Parathyroid adenoma (tissue), 2 donors: ENCODE results near the gene RAE1.

Source experiments
- H2AFZ ChIP-seq: fragments of 300-600 bp; sonication (generic); one replicate; pipeline ENCODE4 v1.7.0; 2017; ENCODE audit warnings: antibody characterized with exemption, mild to moderate bottlenecking
- H3K27ac ChIP-seq: fragments of 300-600 bp; sonication (generic); one replicate; pipeline ENCODE4 v1.7.0; 2017
- H3K27me3 ChIP-seq: fragments of 300-600 bp; sonication (generic); one replicate; pipeline ENCODE4 v1.7.0; 2017; ENCODE audit warnings: low read length; ENCODE audit not compliant: control insufficient read depth, insufficient read depth
- H3K36me3 ChIP-seq: fragments of 300-600 bp; sonication (generic); one replicate; pipeline ENCODE4 v1.7.0; 2017; ENCODE audit warnings: low read length; ENCODE audit not compliant: control insufficient read depth, insufficient read depth
- H3K4me1 ChIP-seq: fragments of 300-600 bp; sonication (generic); one replicate; pipeline ENCODE4 v1.7.0; 2017; ENCODE audit warnings: control low read depth
- H3K4me2 ChIP-seq: fragments of 300-600 bp; sonication (generic); one replicate; pipeline ENCODE4 v1.7.0; 2017; ENCODE audit warnings: low read length
- H3K4me3 ChIP-seq: fragments of 300-600 bp; sonication (generic); one replicate; pipeline ENCODE4 v1.7.0; 2017; ENCODE audit warnings: low read depth, low read length
- H3K79me2 ChIP-seq: fragments of 300-600 bp; sonication (generic); one replicate; pipeline ENCODE4 v1.7.0; 2017; ENCODE audit warnings: control low read depth
- H3K9ac ChIP-seq: fragments of 300-600 bp; sonication (generic); one replicate; pipeline ENCODE4 v1.7.0; 2017; ENCODE audit warnings: mild to moderate bottlenecking
- H3K9me3 ChIP-seq: fragments of 300-600 bp; sonication (generic); one replicate; pipeline ENCODE4 v1.7.0; 2017; ENCODE audit warnings: low read length; ENCODE audit not compliant: control insufficient read depth
- CTCF ChIP-seq: fragments of 300-600 bp; sonication (generic); IDR thresholded peaks from one replicate; pipeline ENCODE4 v1.7.0; 2017; ENCODE audit warnings: antibody characterized with exemption, mild to moderate bottlenecking
- donor health status: primary hyperparathyroidism.

RAE1 gene

GRCh38 chr20:57410924-57411323 lies 59.9 kb downstream of the RAE1 start:
- H3K4me2 ChIP-seq: no peak overlapping the region
- H3K27ac ChIP-seq: no peak overlapping the region
- no peaks in the 10 kb centered on the region for H3K79me2 ChIP-seq
- no peaks in the 10 kb centered on the region for H3K27me3 ChIP-seq
- no peak overlapping the region for H3K4me3 ChIP-seq
- H2AFZ ChIP-seq: no peak overlapping the region
- H3K9ac ChIP-seq: no peak overlapping the region
- TF ChIP-seq CTCF: no peak
- no peaks in the 10 kb centered on the region for H3K4me1 ChIP-seq
- no peaks in the 10 kb centered on the region for H3K9me3 ChIP-seq
- H3K36me3 ChIP-seq: no peaks in the 10 kb centered on the region

- H3K27ac ChIP-seq: no peak overlapping the region
- no peak overlapping the region for H2AFZ ChIP-seq
- no peaks in the 10 kb centered on the region for H3K9me3 ChIP-seq
- H3K36me3 ChIP-seq: no peaks in the 10 kb centered on the region
- H3K4me3 ChIP-seq: no peak overlapping the region
- no peak overlapping the region for H3K4me2 ChIP-seq
- H3K4me1 ChIP-seq: no peaks in the 10 kb centered on the region
- no peak for TF ChIP-seq CTCF
- no peak overlapping the region for H3K9ac ChIP-seq
- no peaks in the 10 kb centered on the region for H3K27me3 ChIP-seq
- H3K79me2 ChIP-seq: no peaks in the 10 kb centered on the region
These were observed 60.6 kb downstream of the RAE1 start for GRCh38 chr20:57411406-57412283.

- H3K36me3 ChIP-seq: no peaks in the 10 kb centered on the region
- TF ChIP-seq CTCF: no peak
- no peaks in the 10 kb centered on the region for H3K9me3 ChIP-seq
- H3K9ac ChIP-seq: no peak overlapping the region
- H2AFZ ChIP-seq: no peak overlapping the region
- H3K4me2 ChIP-seq: no peak overlapping the region
- H3K4me3 ChIP-seq: no peak overlapping the region
- H3K27me3 ChIP-seq: no peaks in the 10 kb centered on the region
- H3K79me2 ChIP-seq: no peaks in the 10 kb centered on the region
- H3K4me1 ChIP-seq: no peaks in the 10 kb centered on the region
- no peak overlapping the region for H3K27ac ChIP-seq
These were observed 61.4 kb downstream of the RAE1 start for GRCh38 chr20:57412347-57413029.

GRCh38 chr20:57413986-57414385 lies 62.9 kb downstream of the RAE1 start:
- Histone ChIP-seq H3K9me3 (no peaks in the 10 kb centered on the region), H3K27ac (no peak overlapping the region), H3K27me3 (no peaks in the 10 kb centered on the region), H3K4me3 (no peak overlapping the region), H3K36me3 (no peaks in the 10 kb centered on the region), H3K4me1 (no peaks in the 10 kb centered on the region), H3K4me2 (no peak overlapping the region), H3K9ac (no peak overlapping the region), H2AFZ (no peak overlapping the region), H3K79me2 (no peaks in the 10 kb centered on the region)
- TF ChIP-seq CTCF: no peak
